GM04504 (cell line): Measurements from ENCODE around the gene GJA3.

ENCODE experiments used
- DNase-seq: peaks from one replicate; pipeline ENCODE4 v3.0.0-alpha.2; 2012; ENCODE audit warnings: low read depth

GJA3 gene

GRCh38 chr13:20160306-20161274 is at the start of gene GJA3:
TSS of gene GJA3 (minus strand) at chr13:20161052. CDS start at chr13:20143288, 17,764 bp downstream.
- no peak for DNase-seq

GRCh38 chr13:20209948-20210347 is 49.1 kb upstream of the GJA3 start:
- no peak for DNase-seq

GRCh38 chr13:20206698-20207235 is 45.9 kb upstream of the GJA3 start:
- no peak for DNase-seq

GRCh38 chr13:20206065-20206697 is 45.3 kb upstream of the GJA3 start:
- no peak for DNase-seq

GRCh38 chr13:20198781-20199180 is 37.9 kb upstream of the GJA3 start:
- DNase-seq: no peak

GRCh38 chr13:20197361-20197834 is 36.5 kb upstream of the GJA3 start:
- peak; percentile 10 for DNase-seq

- no peak for DNase-seq
Measured at GRCh38 chr13:20195801-20196200, 34.9 kb upstream of the GJA3 start.

GRCh38 chr13:20193907-20194631 is 33.2 kb upstream of the GJA3 start:
- no peak for DNase-seq

GRCh38 chr13:20193162-20193906 is 32.5 kb upstream of the GJA3 start:
- no peak for DNase-seq

- no peak for DNase-seq
Measured at GRCh38 chr13:20192836-20193161, 31.9 kb upstream of the GJA3 start, which contains the start of gene GJB2. TSS of gene GJB2 (minus strand) at chr13:20192938. CDS start at chr13:20189581, 3,357 bp downstream.

- no peak for DNase-seq
Measured at GRCh38 chr13:20192158-20192835, 31.4 kb upstream of the GJA3 start.

GRCh38 chr13:20191311-20192157 is 30.7 kb upstream of the GJA3 start:
- no peak for DNase-seq

- DNase-seq: peak; percentile 17
Measured at GRCh38 chr13:20190481-20191310, 29.8 kb upstream of the GJA3 start.

GRCh38 chr13:20190076-20190475 is 29.2 kb upstream of the GJA3 start:
- DNase-seq: no peak

- DNase-seq: no peak
Measured at GRCh38 chr13:20188667-20189553, 28.1 kb upstream of the GJA3 start.

- DNase-seq: no peak
Measured at GRCh38 chr13:20186771-20187170, 25.9 kb upstream of the GJA3 start.

GRCh38 chr13:20185366-20186056 is 24.7 kb upstream of the GJA3 start:
- DNase-seq: no peak
